Panc1 (cell line): ENCODE measurements around the gene MYH10. TPM values are rescaled to one million over a fixed set of nuclear protein-coding genes. Genes with fewer than 3 reads are reported as not detected.

ENCODE experiments used
- ATAC-seq: fragments of 200-7000 bp; cut with Tn5 transposase; 2 replicates; pipeline ENCODE4 v1.9.1; 2020; ENCODE audit warnings: mild to moderate bottlenecking, moderate library complexity
- BruUV-seq: library from RNA; stranded (reverse); fragments of 400-500 nt; replicated peaks from 2 replicates; lab custom pipeline; 2021; lab: Mats Ljungman, UMichigan
- CTCF ChIA-PET: fragments of 300-600 bp; sonication (Branson Sonifier 250); formaldehyde crosslinking; loops from one replicate; lab custom pipeline; 2022; ENCODE audit warnings: antibody characterized with exemption; lab: Charles Lee
- POLR2A ChIA-PET: fragments of 300-600 bp; sonication (Branson Sonifier 250); formaldehyde crosslinking; loops from one replicate; lab custom pipeline; 2022; ENCODE audit warnings: antibody characterized with exemption; lab: Charles Lee
- DNase-seq: peaks from one replicate; pipeline ENCODE4 v3.0.0-alpha.2; 2010; ENCODE audit warnings: low read depth, low spot score
- H3K27ac ChIP-seq: 2 replicates; pipeline ENCODE4 v1.5.1; 2011; ENCODE audit warnings: mild to moderate bottlenecking, low read length, inconsistent platforms
- H3K27me3 ChIP-seq: fragments of 200-500 bp; sonication (Bioruptor generic); 2 replicates; pipeline ENCODE4 v1.6.0; 2014; ENCODE audit warnings: low read length, inconsistent platforms; ENCODE audit not compliant: control insufficient read depth, insufficient read depth
- H3K36me3 ChIP-seq: fragments of 200-500 bp; sonication (Bioruptor generic); 2 replicates; pipeline ENCODE4 v1.5.1; 2014; ENCODE audit warnings: inconsistent platforms, mild to moderate bottlenecking, low read length, moderate library complexity; ENCODE audit not compliant: control insufficient read depth, insufficient read depth
- H3K4me1 ChIP-seq: 2 replicates; pipeline ENCODE4 v1.5.1; 2011; ENCODE audit warnings: inconsistent platforms, mild to moderate bottlenecking, low read length, moderate library complexity; ENCODE audit not compliant: control insufficient read depth, insufficient read depth
- H3K4me3 ChIP-seq, 2 experiments: 2 replicates each; pipeline ENCODE4 v1.5.1; 2011 to 2012; ENCODE audit warnings: low read depth in 2 of 2, low read length in 2 of 2, mild to moderate bottlenecking in 2 of 2, inconsistent platforms in 1 of 2, moderate library complexity in 1 of 2
- H3K9me3 ChIP-seq: fragments of 200-500 bp; sonication (Bioruptor generic); 2 replicates; pipeline ENCODE4 v1.5.1; 2014; ENCODE audit warnings: low read depth, mild to moderate bottlenecking, inconsistent platforms, low read length, moderate library complexity; ENCODE audit not compliant: control insufficient read depth, insufficient read depth
- POLR2AphosphoS5 ChIP-seq: IDR thresholded peaks from 2 replicates; pipeline ENCODE4 v1.6.1; 2012; ENCODE audit warnings: mild to moderate bottlenecking, low read depth, low read length, moderate library complexity
- SIN3A ChIP-seq: IDR thresholded peaks from 2 replicates; pipeline ENCODE4 v1.6.1; 2012; ENCODE audit warnings: low read depth, mild to moderate bottlenecking, low read length, moderate library complexity, borderline replicate concordance; ENCODE audit not compliant: insufficient read depth
- TCF7L2 ChIP-seq: IDR thresholded peaks from 2 replicates; pipeline ENCODE4 v1.6.1; 2011; ENCODE audit warnings: mild to moderate bottlenecking, low read depth, low read length, inconsistent platforms
- in situ Hi-C: cut with HindIII; loops from 2 replicates; pipeline ENCODE4 v1.10.0; 2016; ENCODE audit warnings: low sequenced_read_pairs, low pct_unique_long_range_greater_than_20kb
- intact Hi-C: fragments of 100-400 bp; cut with micrococcal nuclease; formaldehyde crosslinking; loops from one replicate; pipeline ENCODE4 v1.10.0; 2022; ENCODE audit not compliant: unreplicated experiment
- total RNA-seq: library from RNA; stranded (reverse); gene quantifications from one replicate; pipeline ENCODE4 v1.2.1, GENCODE V29; 2021; ENCODE audit not compliant: unreplicated experiment
- TF ChIP-seq, protein P1 (sequence below): fragments of 450-650 bp; IDR thresholded peaks from 2 replicates; pipeline ENCODE4 v1.5.1; 2017; ENCODE audit warnings: mild to moderate bottlenecking
- TF ChIP-seq, protein P2 (sequence below), 2 experiments: IDR thresholded peaks; 2 replicates each; pipeline ENCODE4 v1.6.1; 2011 to 2012; ENCODE audit warnings: low read depth in 2 of 2, control low read depth in 1 of 2, low read length in 1 of 2, mild to moderate bottlenecking in 1 of 2, moderate library complexity in 1 of 2; ENCODE audit not compliant: insufficient read depth in 1 of 2

The MYH10 gene
- total RNA-seq, 1 experiment from 2014 or later, result 36.5 TPM

DNA sequence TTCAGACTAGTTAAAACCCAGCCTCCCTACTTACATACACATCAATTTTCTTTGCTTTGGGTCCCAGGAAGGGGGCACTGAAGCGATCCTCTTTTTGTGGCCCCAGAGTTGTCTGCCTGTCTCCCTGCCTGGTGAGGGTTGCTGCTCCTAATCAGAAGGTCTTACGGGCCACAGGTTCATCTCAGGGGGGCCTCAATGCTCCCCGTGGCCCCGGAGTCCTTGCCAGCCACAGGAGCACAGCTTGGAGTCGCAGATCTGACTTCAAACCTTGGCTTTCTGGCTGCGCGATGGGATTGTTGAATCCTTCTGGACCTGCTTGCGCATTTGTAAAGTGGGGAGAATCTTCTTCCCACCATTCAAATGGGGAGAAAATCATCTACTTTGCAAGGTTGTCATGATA is 44.8 kb upstream of the MYH10 start:
- in situ Hi-C loops, result no loop called here
- Histone ChIP-seq H3K4me1 (no peaks in the 10 kb centered on the region), H3K4me3 (no peak overlapping the region), H3K27me3 (no peaks in the 10 kb centered on the region), H3K27ac (no peak overlapping the region), H3K9me3 (no peaks in the 10 kb centered on the region), H3K36me3 (no peaks in the 10 kb centered on the region)
- intact Hi-C loops, result no loop called here
- ChIA-PET POLR2A (no interaction called here), CTCF (no interaction called here)
- DNase-seq (no peak), ATAC-seq (no peak)
- BruUV-seq, result no TSS peak
- no peak for TF ChIP-seq TCF7L2
- TF ChIP-seq, protein P1, sequence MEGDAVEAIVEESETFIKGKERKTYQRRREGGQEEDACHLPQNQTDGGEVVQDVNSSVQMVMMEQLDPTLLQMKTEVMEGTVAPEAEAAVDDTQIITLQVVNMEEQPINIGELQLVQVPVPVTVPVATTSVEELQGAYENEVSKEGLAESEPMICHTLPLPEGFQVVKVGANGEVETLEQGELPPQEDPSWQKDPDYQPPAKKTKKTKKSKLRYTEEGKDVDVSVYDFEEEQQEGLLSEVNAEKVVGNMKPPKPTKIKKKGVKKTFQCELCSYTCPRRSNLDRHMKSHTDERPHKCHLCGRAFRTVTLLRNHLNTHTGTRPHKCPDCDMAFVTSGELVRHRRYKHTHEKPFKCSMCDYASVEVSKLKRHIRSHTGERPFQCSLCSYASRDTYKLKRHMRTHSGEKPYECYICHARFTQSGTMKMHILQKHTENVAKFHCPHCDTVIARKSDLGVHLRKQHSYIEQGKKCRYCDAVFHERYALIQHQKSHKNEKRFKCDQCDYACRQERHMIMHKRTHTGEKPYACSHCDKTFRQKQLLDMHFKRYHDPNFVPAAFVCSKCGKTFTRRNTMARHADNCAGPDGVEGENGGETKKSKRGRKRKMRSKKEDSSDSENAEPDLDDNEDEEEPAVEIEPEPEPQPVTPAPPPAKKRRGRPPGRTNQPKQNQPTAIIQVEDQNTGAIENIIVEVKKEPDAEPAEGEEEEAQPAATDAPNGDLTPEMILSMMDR, result no peak
- TF ChIP-seq POLR2AphosphoS5, result no peak
- TF ChIP-seq, protein P2, sequence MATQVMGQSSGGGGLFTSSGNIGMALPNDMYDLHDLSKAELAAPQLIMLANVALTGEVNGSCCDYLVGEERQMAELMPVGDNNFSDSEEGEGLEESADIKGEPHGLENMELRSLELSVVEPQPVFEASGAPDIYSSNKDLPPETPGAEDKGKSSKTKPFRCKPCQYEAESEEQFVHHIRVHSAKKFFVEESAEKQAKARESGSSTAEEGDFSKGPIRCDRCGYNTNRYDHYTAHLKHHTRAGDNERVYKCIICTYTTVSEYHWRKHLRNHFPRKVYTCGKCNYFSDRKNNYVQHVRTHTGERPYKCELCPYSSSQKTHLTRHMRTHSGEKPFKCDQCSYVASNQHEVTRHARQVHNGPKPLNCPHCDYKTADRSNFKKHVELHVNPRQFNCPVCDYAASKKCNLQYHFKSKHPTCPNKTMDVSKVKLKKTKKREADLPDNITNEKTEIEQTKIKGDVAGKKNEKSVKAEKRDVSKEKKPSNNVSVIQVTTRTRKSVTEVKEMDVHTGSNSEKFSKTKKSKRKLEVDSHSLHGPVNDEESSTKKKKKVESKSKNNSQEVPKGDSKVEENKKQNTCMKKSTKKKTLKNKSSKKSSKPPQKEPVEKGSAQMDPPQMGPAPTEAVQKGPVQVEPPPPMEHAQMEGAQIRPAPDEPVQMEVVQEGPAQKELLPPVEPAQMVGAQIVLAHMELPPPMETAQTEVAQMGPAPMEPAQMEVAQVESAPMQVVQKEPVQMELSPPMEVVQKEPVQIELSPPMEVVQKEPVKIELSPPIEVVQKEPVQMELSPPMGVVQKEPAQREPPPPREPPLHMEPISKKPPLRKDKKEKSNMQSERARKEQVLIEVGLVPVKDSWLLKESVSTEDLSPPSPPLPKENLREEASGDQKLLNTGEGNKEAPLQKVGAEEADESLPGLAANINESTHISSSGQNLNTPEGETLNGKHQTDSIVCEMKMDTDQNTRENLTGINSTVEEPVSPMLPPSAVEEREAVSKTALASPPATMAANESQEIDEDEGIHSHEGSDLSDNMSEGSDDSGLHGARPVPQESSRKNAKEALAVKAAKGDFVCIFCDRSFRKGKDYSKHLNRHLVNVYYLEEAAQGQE (IDR thresholded peaks at IDR 0.05; ENCODE audit: insufficient read depth in 1 of 2, low read depth in 2 of 2, low read length in 1 of 2), result no peak
- TF ChIP-seq SIN3A, result no peak

DNA sequence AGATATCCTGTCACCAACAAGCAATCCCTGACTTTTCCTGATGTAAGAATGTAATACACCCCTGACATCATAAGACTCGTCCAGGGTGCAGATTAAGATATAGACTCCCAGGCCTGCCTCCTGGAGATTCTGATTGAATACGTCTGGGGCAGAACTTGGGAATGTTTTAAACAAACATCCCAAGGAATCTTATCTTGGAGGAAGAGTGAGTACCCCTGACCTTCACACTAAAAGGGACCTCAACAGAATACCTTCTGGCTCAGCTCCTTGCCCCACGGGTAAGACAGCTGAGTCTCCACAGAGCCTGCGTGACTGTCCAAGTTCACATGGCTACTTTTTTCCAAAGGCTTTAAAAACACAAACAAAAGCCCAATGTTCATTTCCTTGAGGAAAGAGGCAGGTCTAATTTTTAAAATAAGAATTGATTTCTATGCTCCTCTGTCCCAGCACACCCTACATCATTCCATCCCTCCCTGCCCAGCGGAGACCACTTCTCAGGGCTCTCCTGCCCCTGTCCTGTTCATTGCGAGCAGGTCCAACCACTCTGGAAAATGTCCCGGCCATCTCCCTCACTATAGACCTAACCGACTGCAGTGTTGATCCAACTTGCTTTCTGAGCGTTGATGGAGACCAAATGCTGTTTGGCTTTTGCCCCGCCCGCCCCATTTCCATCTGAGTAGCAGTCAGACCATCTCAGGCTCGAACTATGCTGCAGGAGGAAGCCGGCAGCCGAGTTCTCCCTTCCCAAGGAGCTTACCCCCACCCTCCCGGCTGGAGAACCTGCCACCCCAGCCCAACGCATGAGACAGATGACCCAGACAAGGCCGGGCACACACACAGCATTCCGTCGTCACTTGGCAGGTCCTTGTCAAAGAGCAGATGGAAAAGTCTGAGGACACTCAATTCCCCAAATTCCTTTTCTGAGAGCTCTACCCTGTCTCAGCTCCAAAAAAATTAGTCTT is 44.1 kb upstream of the MYH10 start:
- H3K27ac ChIP-seq, result no peak overlapping the region
- H3K4me3 ChIP-seq, result no peak overlapping the region
- DNase-seq (no peak), ATAC-seq (no peak)
- BruUV-seq, result no TSS peak
- H3K36me3 ChIP-seq, result no peaks in the 10 kb centered on the region
- intact Hi-C loops (no loop called here), in situ Hi-C loops (no loop called here)
- no peaks in the 10 kb centered on the region for H3K4me1 ChIP-seq
- no peaks in the 10 kb centered on the region for H3K9me3 ChIP-seq
- no peak for TF ChIP-seq SIN3A
- no peak for TF ChIP-seq TCF7L2
- TF ChIP-seq, protein P2 (IDR thresholded peaks at IDR 0.05; ENCODE audit: insufficient read depth in 1 of 2, low read depth in 2 of 2, low read length in 1 of 2), result no peak
- no peak for TF ChIP-seq POLR2AphosphoS5
- TF ChIP-seq, protein P1, result no peak
- no peaks in the 10 kb centered on the region for H3K27me3 ChIP-seq
- ChIA-PET POLR2A (no interaction called here), CTCF (no interaction called here)
